DMS114 treated with DMSO at 0.1 percent for 48 hours (cell line): ENCODE data around the gene OR14K1.
"Not testable (repeated sequence)": the region's sequence is repeated elsewhere in the genome, so short reads cannot be mapped to it uniquely, and the experiment has no call there.

Experiments used
- DNase-seq: peaks from one replicate; lab custom pipeline; 2025; ENCODE audit not compliant: unreplicated experiment; lab: John Stamatoyannopoulos, UW

OR14K1 gene

GRCh38 chr1:247738315-247738714 is at the start of gene OR14K1:
Gene OR14K1 (plus strand): TSS chr1:247738615. CDS start chr1:247738615, 0 bp downstream.
- no peak for DNase-seq

GRCh38 chr1:247701338-247701737 is 37.1 kb upstream of the OR14K1 start:
- no peak for DNase-seq

GRCh38 chr1:247710681-247711080 is 27.7 kb upstream of the OR14K1 start:
- not testable (repeated sequence) for DNase-seq

GRCh38 chr1:247713753-247714152 is 24.7 kb upstream of the OR14K1 start:
- no peak for DNase-seq

GRCh38 chr1:247716546-247716945 is 21.9 kb upstream of the OR14K1 start, which contains the start of gene OR6F1:
Gene OR6F1 (minus strand): TSS chr1:247716646. CDS start chr1:247712755, 3,891 bp downstream.
- DNase-seq: no peak

- DNase-seq: no peak
Measured at GRCh38 chr1:247721222-247721621, 17.2 kb upstream of the OR14K1 start.

GRCh38 chr1:247740721-247741120 is 2.3 kb downstream of the OR14K1 start:
- DNase-seq: no peak

GRCh38 chr1:247741756-247742155 is 3.3 kb downstream of the OR14K1 start:
- DNase-seq: no peak

- not testable (repeated sequence) for DNase-seq
Measured at GRCh38 chr1:247742215-247742760, 3.9 kb downstream of the OR14K1 start.

- DNase-seq: no peak
Measured at GRCh38 chr1:247746391-247746935, 8.0 kb downstream of the OR14K1 start.

GRCh38 chr1:247747616-247748015 is 9.2 kb downstream of the OR14K1 start:
- no peak for DNase-seq

- no peak for DNase-seq
Measured at GRCh38 chr1:247748041-247748440, 9.6 kb downstream of the OR14K1 start, which contains the start of gene OR14A2. Gene OR14A2 (minus strand): TSS chr1:247748141.

- DNase-seq: no peak
Measured at GRCh38 chr1:247749870-247750269, 11.5 kb downstream of the OR14K1 start.

- DNase-seq: not testable (repeated sequence)
Measured at GRCh38 chr1:247754311-247754710, 15.9 kb downstream of the OR14K1 start.

GRCh38 chr1:247760456-247760855 is 22.0 kb downstream of the OR14K1 start, which contains the start of gene OR1C1:
Gene OR1C1 (minus strand): TSS chr1:247760556. CDS start chr1:247758406, 2,150 bp downstream.
- DNase-seq: no peak

GRCh38 chr1:247769603-247770002 is 31.2 kb downstream of the OR14K1 start:
- no peak for DNase-seq
